GM12878 (cell line): ENCODE measurements around the gene KIF5A. TPM values are rescaled to one million over a fixed set of nuclear protein-coding genes. Genes with fewer than 3 reads are reported as not detected.
A peak's percentile ranks its signal among the peaks of the same experiment; 100 is the strongest.

Source experiments
- ATAC-seq: fragments of 200-7000 bp; cut with Tn5 transposase; 3 replicates; pipeline ENCODE4 v1.9.1; 2020; ENCODE audit warnings: mild to moderate bottlenecking, moderate library complexity
- BruUV-seq: library from RNA; stranded (reverse); fragments of 400-500 nt; replicated peaks from 2 replicates; lab custom pipeline; 2021; lab: Mats Ljungman, UMichigan
- CTCF ChIA-PET: fragments of 300-600 bp; sonication (Branson Sonifier 250); formaldehyde crosslinking; extraction: SDS; loops from one replicate; lab custom pipeline; 2021; ENCODE audit warnings: inconsistent platforms; lab: Yijun Ruan, JAX
- POLR2A ChIA-PET: fragments of 350-600 bp; formaldehyde crosslinking; extraction: SDS; loops from one replicate; lab custom pipeline; 2021; ENCODE audit warnings: inconsistent platforms; lab: Charles Lee
- RAD21 ChIA-PET: fragments of 300-600 bp; sonication (Branson Sonifier 250); formaldehyde crosslinking; loops from one replicate; lab custom pipeline; 2023; ENCODE audit warnings: antibody characterized with exemption; ENCODE audit not compliant: unreplicated experiment; lab: Charles Lee
- SMC1A ChIA-PET: fragments of 300-600 bp; sonication (Branson Sonifier 250); formaldehyde crosslinking; loops from one replicate; lab custom pipeline; 2023; ENCODE audit not compliant: unreplicated experiment, uncharacterized antibody; lab: Charles Lee
- DNase-seq: peaks from one replicate; pipeline ENCODE4 v3.0.0-alpha.2; 2011; ENCODE audit warnings: low read depth, low spot score
- FAIRE-seq: peaks from 3 replicates; lab custom pipeline; 2011; peaks lifted over from hg19 to GRCh38; lab: Jason Lieb, UNC
- H2AFZ ChIP-seq: 2 replicates; pipeline ENCODE4 v1.6.0; 2011; ENCODE audit warnings: low read depth, low read length, control low read depth; ENCODE audit not compliant: control insufficient read depth
- H3K27ac ChIP-seq: 2 replicates; pipeline ENCODE4 v1.5.1; 2011; ENCODE audit warnings: control low read depth; ENCODE audit not compliant: control insufficient read depth, insufficient read depth
- H3K27me3 ChIP-seq, 2 experiments: replicated peaks in 1 of 2; 2 replicates each; pipeline versions ENCODE4 v1.6.0 to v1.6.1; 2011; ENCODE audit warnings: low read length in 1 of 2; ENCODE audit not compliant: control insufficient read depth in 2 of 2, insufficient read depth in 2 of 2
- H3K36me3 ChIP-seq, 2 experiments: 2 replicates each; pipeline ENCODE4 v1.5.1; 2011; ENCODE audit warnings: low read length in 1 of 2; ENCODE audit not compliant: control insufficient read depth in 2 of 2, insufficient read depth in 2 of 2
- H3K4me1 ChIP-seq: 2 replicates; pipeline ENCODE4 v1.6.1; 2011; ENCODE audit warnings: mild to moderate bottlenecking, low read length, moderate library complexity, mixed read lengths; ENCODE audit not compliant: control insufficient read depth, insufficient read depth
- H3K4me2 ChIP-seq: 2 replicates; pipeline ENCODE4 v1.6.0; 2011; ENCODE audit warnings: control low read depth; ENCODE audit not compliant: control insufficient read depth, insufficient read depth
- H3K4me3 ChIP-seq: fragments of 200-600 bp; sonication (generic); 2 replicates; pipeline ENCODE4 v1.5.1; 2016
- H3K79me2 ChIP-seq: 2 replicates; pipeline ENCODE4 v1.6.0; 2011; ENCODE audit warnings: low read length; ENCODE audit not compliant: control insufficient read depth, insufficient read depth
- H3K9ac ChIP-seq: 2 replicates; pipeline ENCODE4 v1.8.0; 2011; ENCODE audit warnings: low read length, control low read depth, mixed read lengths; ENCODE audit not compliant: control insufficient read depth, insufficient read depth
- H3K9me3 ChIP-seq: replicated peaks from 3 replicates; pipeline ENCODE4 v1.5.1; 2011; ENCODE audit warnings: mild to moderate bottlenecking, low read length; ENCODE audit not compliant: control insufficient read depth, insufficient read depth
- H4K20me1 ChIP-seq: 2 replicates; pipeline ENCODE4 v1.6.0; 2011; ENCODE audit not compliant: control insufficient read depth, insufficient read depth
- HCFC1 ChIP-seq: fragments of 150-350 bp; IDR thresholded peaks from 2 replicates; pipeline ENCODE4 v1.6.1; 2014; ENCODE audit warnings: low read length
- MTA2 ChIP-seq: fragments of 450-650 bp; IDR thresholded peaks from 2 replicates; pipeline ENCODE4 v1.6.1; 2016; ENCODE audit warnings: low read depth, mild to moderate bottlenecking, moderate library complexity
- MYC ChIP-seq: IDR thresholded peaks from 2 replicates; pipeline ENCODE4 v1.6.1; 2011; ENCODE audit warnings: mild to moderate bottlenecking, low read length, moderate library complexity, inconsistent platforms; ENCODE audit not compliant: insufficient read depth, insufficient replicate concordance, insufficient read length, severe bottlenecking
- POLR2A ChIP-seq: IDR thresholded peaks from 2 replicates; pipeline ENCODE4 v1.6.1; 2011; ENCODE audit warnings: low read depth, mild to moderate bottlenecking, low read length
- RAD51 ChIP-seq: fragments of 450-650 bp; IDR thresholded peaks from 2 replicates; pipeline ENCODE4 v1.6.1; 2016; ENCODE audit warnings: moderate library complexity, mild to moderate bottlenecking, inconsistent platforms
- SMAD1 ChIP-seq: fragments of 450-650 bp; IDR thresholded peaks from 2 replicates; pipeline ENCODE4 v1.6.1; 2018; ENCODE audit warnings: mild to moderate bottlenecking, low read depth; ENCODE audit not compliant: partially characterized antibody
- WGBS: methylation state at CpG from one replicate; pipeline ENCODE4 v1.1.6; 2016; ENCODE audit warnings: low lambda C conversion rate; ENCODE audit not compliant: insufficient replicate concordance, insufficient coverage; ENCODE audit errors: missing lambda C conversion rate; 5-methylcytosine and 5-hydroxymethylcytosine counted together
- in situ Hi-C: fragments of 300-500 bp; cut with MboI; formaldehyde crosslinking; loops from 9 replicates; pipeline ENCODE4 v1.14.3; 2018; ENCODE audit warnings: mixed read lengths
- intact Hi-C: fragments of 100-400 bp; cut with micrococcal nuclease; formaldehyde crosslinking; loops from one replicate; pipeline ENCODE4 v1.14.2; 2022; ENCODE audit not compliant: unreplicated experiment
- polyA plus RNA-seq, 11 experiments: library from polyadenylated mRNA; depleted of rRNA in 4 of 11; unstranded in 6 of 11; stranded (reverse) in 5 of 11; fragments of >200 nt; fragmentation: Nextera tagmentation in 4 of 11; fragmentation: Illumina TruSeq in 1 of 11; extraction: Ambion mirVana in 4 of 11; extraction: Trizol in 1 of 11; gene quantifications; 1 replicate in 1 of 11; 2 replicates in 10 of 11; pipeline versions ENCODE4 v1.2.1 to v1.2.3, GENCODE V29; 2011 to 2016; ENCODE audit warnings: inconsistent platforms in 2 of 11, missing spikeins in 2 of 11, low read depth in 1 of 11
- total RNA-seq, 4 experiments: library from RNA; depleted of rRNA in 3 of 4; stranded (reverse); fragments of >200 nt in 3 of 4; fragmentation: Illumina TruSeq in 1 of 4; extraction: Trizol in 1 of 4; gene quantifications; 2 replicates each; pipeline versions ENCODE4 v1.2.1 to v1.2.3, GENCODE V29; 2013 to 2021

The KIF5A gene
- total and polyA plus RNA-seq, 10 of the 15 experiments (the other 5 are each of a cell fraction or from before 2014, with no cell fraction given): 0.35 to 2.9 (median 0.97) TPM

GRCh38 chr12:57528831-57529555 is 20.9 kb upstream of the KIF5A start:
- FAIRE-seq: no peak
- SMC1A ChIA-PET: no interaction called here

GRCh38 chr12:57529831-57530230 is 20.0 kb upstream of the KIF5A start:
- H3K4me2 ChIP-seq: no peak overlapping the region
- no peak for FAIRE-seq
- ChIA-PET SMC1A (no interaction called here), POLR2A (no interaction called here), CTCF (no interaction called here), RAD21 (no interaction called here)
- WGBS: 83% methylated on average over 6 of the region's 6 CpGs
- peaks cover 4% of the 10 kb centered on the region; the same call in 1 of the 2 replicates for H3K4me1 ChIP-seq
- no peak overlapping the region for H2AFZ ChIP-seq
- no peak for DNase-seq
- no peak overlapping the region for H3K27ac ChIP-seq
- no peaks in the 10 kb centered on the region for H4K20me1 ChIP-seq
- no peak overlapping the region for H3K9ac ChIP-seq
- TSS peak; percentile 52 for BruUV-seq
- in situ Hi-C loops: no loop called here
- 0 out of 2 replicates have a peak, but pooled peaks have one; percentile 7 for TF ChIP-seq POLR2A
- no peak for TF ChIP-seq MTA2
- no peaks in the 10 kb centered on the region for H3K9me3 ChIP-seq
- peaks cover 25 to 40% of the 10 kb centered on the region in 2 experiments for H3K36me3 ChIP-seq
- ATAC-seq: no peak
- H3K4me3 ChIP-seq: no peak overlapping the region
- intact Hi-C loops: no loop called here
- H3K79me2 ChIP-seq: peaks cover 2% of the 10 kb centered on the region
- H3K27me3 ChIP-seq: no peaks in the 10 kb centered on the region

More at GRCh38 chr12:57528831-57529555, 20.9 kb upstream of the KIF5A start:
- DNase-seq (no peak), ATAC-seq (no peak)
- TF ChIP-seq MYC (no peak), SMAD1 (no peak), RAD51 (no peak), HCFC1 (no peak)
- Histone ChIP-seq H2AFZ (no peak overlapping the region), H3K9me3 (no peaks in the 10 kb centered on the region), H3K4me1 (peaks cover 10% of the 10 kb centered on the region; the same call in 1 of the 2 replicates), H4K20me1 (no peaks in the 10 kb centered on the region), H3K4me2 (no peak overlapping the region), H3K79me2 (peaks cover 11% of the 10 kb centered on the region), H3K36me3 (peaks cover 23 to 39% of the 10 kb centered on the region in 2 experiments), H3K27ac (no peak overlapping the region), H3K27me3 (no peaks in the 10 kb centered on the region), H3K4me3 (no peak overlapping the region), H3K9ac (no peak overlapping the region)
- BruUV-seq: no TSS peak
- intact Hi-C loops: no loop called here
- ChIA-PET RAD21 (no interaction called here), CTCF (no interaction called here), POLR2A (interaction anchor here (0.6 to 1.5 kb wide), 3 partner anchors 11 to 74 kb away, joined by 3 to 4 read pairs (median 3); partner anchors contain the start of gene INHBE)
- 97% methylated on average over 8 of the region's 10 CpGs for WGBS
- in situ Hi-C loops: no loop called here
